ENCODE measurements around the gene DOC2B. TPM values are rescaled to one million over a fixed set of nuclear protein-coding genes. Genes with fewer than 3 reads are reported as not detected.

The DOC2B gene
- total and polyA plus RNA-seq, 2 of the 13 experiments (the other 11 are each of a cell fraction or from before 2014, with no cell fraction given): 0.09 to 0.22 TPM

DNA sequence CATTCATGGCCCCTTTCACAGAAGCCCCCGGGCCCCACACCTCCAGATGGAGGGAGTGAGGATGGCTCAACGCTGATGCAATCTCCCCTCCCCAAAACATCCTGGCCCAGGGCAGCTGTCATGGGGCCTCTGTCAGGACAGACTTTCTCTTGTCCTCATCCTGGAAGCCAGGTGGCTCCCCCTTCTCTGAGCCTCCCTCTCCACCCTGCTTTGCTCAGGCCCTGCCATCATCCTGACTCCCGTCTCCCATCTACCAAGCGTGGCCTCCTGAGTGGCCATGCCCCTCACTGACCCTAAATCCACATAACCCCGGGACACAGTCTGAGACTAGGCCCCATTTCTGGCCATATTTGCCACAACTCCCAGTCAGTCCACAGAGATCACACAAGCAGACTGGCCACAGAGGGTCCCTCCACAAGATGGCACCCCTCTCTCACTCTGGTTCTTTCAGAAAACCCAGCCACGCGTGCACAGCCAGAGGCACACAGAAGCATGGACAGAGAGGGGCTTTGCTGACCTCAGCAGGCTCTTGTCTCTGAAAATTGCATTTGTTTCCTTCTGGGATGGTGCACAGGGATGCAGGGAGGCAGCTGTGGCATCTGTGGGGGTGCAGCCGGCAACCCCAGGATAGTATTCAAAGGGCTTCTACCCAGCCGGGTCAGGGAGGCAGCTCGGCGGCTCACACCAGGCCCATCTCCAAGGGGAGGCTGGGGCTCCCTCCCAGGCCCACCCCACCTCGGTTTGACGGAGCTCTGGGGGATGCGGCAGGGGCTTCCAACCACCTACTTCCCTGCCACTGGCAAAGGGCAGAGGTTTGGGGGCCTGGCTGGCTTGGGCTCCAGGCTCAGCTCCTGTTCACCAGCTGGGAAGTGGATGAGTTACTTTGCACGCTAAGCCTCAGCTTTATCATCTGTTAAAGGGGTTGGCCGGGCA is 16.9 kb downstream of the DOC2B start (continued):
- 0 out of 2 replicates have a peak, but pooled peaks have one; percentile 39 for TF ChIP-seq SALL1 (CRISPR knock-in tag; IDR thresholded peaks at IDR 0.05)
- 0 out of 4 replicates have a peak, but pooled peaks of 1 of the 2 experiments have one; percentile 22 for TF ChIP-seq ATF4 (CRISPR knock-in tag; IDR thresholded peaks at IDR 0.05)
- TF ChIP-seq NCOA1 (CRISPR knock-in tag; IDR thresholded peaks at IDR 0.05): no peak
- TF ChIP-seq, protein P1, sequence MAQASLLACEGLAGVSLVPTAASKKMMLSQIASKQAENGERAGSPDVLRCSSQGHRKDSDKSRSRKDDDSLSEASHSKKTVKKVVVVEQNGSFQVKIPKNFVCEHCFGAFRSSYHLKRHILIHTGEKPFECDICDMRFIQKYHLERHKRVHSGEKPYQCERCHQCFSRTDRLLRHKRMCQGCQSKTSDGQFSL (CRISPR knock-in tag; IDR thresholded peaks at IDR 0.05): peak; percentile 96
- no peak for TF ChIP-seq SNAPC2 (CRISPR knock-in tag; IDR thresholded peaks at IDR 0.05)
- TF ChIP-seq HOXA5 (CRISPR knock-in tag; IDR thresholded peaks at IDR 0.05): 0 out of 2 replicates have a peak, but pooled peaks have one; percentile 26
- TF ChIP-seq ZNF678 (CRISPR knock-in tag; IDR thresholded peaks at IDR 0.05): no peak
- peak; percentile 44 to 59 for TF ChIP-seq MAFK (conservative IDR thresholded peaks at IDR 0.05 in 1 of 2, IDR thresholded peaks at IDR 0.05 in 1 of 2; ENCODE audit: low read length in 2 of 2)
- no peak for TF ChIP-seq ZNF318 (CRISPR knock-in tag; IDR thresholded peaks at IDR 0.05)
- no peak for TF ChIP-seq SAP130 (CRISPR knock-in tag; IDR thresholded peaks at IDR 0.05; ENCODE audit: low read depth)
- TF ChIP-seq FOXP4 (CRISPR knock-in tag; IDR thresholded peaks at IDR 0.05): no peak
- TF ChIP-seq ZNF619 (CRISPR knock-in tag; IDR thresholded peaks at IDR 0.05): 0 out of 2 replicates have a peak, but pooled peaks have one; percentile 52
- peak; percentile 41 for TF ChIP-seq TEAD3 (CRISPR knock-in tag; optimal IDR thresholded peaks at IDR 0.05; ENCODE audit: borderline replicate concordance)
- TF ChIP-seq, protein P2, sequence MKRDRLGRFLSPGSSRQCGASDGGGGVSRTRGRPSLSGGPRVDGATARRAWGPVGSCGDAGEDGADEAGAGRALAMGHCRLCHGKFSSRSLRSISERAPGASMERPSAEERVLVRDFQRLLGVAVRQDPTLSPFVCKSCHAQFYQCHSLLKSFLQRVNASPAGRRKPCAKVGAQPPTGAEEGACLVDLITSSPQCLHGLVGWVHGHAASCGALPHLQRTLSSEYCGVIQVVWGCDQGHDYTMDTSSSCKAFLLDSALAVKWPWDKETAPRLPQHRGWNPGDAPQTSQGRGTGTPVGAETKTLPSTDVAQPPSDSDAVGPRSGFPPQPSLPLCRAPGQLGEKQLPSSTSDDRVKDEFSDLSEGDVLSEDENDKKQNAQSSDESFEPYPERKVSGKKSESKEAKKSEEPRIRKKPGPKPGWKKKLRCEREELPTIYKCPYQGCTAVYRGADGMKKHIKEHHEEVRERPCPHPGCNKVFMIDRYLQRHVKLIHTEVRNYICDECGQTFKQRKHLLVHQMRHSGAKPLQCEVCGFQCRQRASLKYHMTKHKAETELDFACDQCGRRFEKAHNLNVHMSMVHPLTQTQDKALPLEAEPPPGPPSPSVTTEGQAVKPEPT (CRISPR knock-in tag; IDR thresholded peaks at IDR 0.05; ENCODE audit: low read depth): no peak

Data from HepG2 (cell line).